GM21360 (cell line): Measurements from ENCODE around the gene PDE4B.
"Not testable (repeated sequence)": the region's sequence is repeated elsewhere in the genome, so short reads cannot be mapped to it uniquely, and the experiment has no call there.

Source experiments
- ATAC-seq: cut with Tn5 transposase; IDR thresholded peaks from one replicate; pipeline ENCODE4 v1.9.1; 2021; ENCODE audit warnings: mild to moderate bottlenecking, moderate library complexity; ENCODE audit not compliant: unreplicated experiment

Gene PDE4B

DNA sequence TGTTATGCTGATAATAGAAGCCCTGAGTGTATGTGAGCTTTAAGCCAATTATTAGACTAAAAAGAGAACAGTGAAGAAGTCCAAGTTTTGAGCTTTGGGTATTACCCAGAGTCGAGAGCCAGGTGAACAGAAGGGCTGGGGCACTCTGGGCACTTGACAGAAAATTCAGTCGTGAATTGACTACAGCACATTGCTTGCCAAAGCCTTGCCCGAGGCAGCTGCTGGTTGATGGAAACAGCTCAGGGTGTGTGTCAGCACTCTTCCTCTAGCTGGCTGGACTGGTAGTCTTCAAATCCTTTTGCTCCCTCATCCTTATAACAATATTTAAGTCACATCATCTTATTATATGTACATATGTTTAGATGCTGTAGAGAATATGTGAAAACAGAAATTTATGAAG is 21.3 kb downstream of the PDE4B start:
- ATAC-seq: no peak

DNA sequence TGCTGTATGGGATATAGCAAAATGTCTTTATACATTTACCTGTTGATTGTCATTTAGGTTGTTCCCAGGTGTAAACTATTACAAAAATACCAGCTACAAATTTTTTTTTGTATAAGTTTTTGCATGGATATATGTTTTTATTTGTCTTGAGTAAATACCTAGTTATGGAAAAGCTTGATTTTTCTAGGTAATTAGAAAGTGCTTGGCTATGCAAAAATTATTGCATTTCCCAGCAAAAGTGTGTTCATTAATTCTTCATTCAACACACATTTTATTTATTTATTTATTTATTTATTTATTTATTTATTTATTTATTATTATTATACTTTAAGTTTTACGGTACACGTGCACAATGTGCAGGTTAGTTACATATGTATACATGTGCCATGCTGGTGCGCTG is 22.1 kb downstream of the PDE4B start:
- ATAC-seq: no peak

DNA sequence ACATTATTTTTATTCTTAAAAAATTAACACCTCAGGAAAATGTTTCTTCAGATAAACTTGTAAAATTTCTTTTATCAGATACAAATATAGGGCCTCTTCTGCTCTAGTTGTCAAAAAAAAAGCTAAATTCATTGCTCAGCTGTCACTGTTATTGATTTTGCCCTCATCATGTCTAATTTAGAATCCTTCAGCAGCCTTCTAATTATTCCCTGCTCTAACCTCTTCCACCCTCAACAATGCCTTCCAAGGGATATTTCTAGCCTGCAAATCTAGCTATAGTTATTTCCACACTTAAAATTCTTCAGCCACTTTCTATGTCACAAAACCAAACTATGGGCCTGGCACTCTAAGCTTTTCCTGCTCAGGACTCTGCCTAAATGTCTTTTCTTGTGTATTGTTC is 25.2 kb downstream of the PDE4B start:
- ATAC-seq: no peak

DNA sequence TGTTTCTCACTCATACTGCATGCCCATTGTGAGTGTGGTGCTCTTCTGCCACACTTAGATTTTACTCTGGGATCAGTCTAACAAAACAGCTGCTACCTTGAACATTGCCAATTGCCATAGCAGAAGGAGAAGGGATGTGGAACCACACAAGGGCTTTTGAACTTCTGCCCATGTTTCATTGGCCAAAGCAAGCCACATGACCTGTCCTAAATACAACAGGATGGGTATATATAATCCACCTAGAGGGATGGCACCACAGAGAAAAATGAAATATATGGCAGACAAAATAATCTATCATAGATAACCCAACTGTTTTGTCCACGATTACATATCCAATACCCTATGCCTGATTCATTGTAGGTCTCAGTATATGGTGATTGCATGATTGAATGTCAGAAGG is 26.3 kb downstream of the PDE4B start:
- no peak for ATAC-seq

DNA sequence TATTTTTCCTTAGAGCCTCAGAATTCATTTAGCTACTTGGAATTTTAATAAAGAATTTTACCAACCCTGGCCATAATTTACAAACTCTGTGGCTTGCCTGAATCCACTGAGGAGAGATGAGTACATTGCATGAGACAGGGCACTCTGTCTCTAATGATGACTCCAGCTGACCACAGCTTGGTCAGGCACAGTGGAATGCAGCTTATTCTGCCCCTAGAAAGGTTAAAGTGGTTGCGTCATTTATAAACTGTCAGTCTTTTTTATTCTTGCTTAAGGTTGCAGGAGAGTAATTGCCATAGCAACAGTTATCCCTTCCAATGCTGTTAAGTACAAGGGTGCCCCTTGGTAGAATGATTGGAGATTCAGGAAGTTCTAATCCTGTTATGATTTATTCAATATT is 28.3 kb downstream of the PDE4B start:
- ATAC-seq: no peak

DNA sequence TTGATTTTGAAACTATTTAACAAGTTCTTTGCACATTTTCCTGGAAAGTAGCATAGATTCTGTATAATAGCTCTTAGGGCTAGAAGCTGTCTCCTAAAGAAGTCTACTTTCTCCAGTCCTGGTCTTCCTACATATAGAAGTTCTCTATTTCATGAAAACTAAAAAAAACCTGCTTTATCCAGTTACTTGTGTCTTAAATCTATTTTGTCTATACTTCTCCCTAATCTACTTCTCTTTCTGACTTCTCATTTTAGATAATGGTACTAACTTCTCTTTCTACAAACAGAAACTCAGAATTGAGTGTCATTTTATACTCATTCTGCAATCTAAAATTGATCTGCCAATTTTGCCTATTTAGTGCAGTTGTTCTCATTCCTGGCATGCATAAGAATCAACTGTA is 28.7 kb downstream of the PDE4B start:
- ATAC-seq: no peak

DNA sequence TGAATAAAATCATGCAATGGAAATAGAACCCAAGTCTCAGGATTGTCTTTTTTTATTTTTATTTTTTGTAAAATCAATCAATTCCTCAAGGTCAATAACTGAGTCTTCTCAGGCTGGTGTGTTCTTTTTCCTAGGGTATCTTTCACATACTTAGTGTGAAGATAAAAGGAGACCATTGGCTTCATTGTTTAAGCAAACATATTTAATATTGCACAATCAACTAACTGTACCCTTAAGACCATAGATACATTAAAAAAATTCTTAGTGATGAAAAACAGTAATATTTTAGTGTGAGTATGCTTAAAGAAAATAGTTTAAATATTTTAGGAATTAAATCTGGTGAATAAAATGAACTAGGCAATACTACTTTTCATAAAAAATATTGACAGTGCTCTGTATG is 31.4 kb downstream of the PDE4B start:
- ATAC-seq: no peak

DNA sequence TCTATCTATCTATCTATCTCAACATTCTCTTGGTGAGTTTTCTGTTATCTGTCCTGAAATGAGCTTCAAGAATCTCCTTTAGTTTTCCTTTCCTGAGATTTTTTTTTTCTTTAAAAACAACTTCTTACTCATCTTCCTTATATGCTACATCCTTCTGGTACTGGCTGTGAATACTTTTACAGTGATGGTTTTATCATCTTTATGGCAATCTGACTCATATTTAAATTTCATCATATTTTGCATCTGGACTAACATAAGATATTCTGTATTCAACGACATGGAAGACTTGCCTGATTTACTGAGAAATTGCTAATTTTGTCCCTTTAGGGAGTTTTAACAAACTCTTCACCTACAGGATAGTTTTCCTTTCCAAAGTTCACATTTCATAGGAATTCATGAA is 33.0 kb downstream of the PDE4B start:
- no peak for ATAC-seq

DNA sequence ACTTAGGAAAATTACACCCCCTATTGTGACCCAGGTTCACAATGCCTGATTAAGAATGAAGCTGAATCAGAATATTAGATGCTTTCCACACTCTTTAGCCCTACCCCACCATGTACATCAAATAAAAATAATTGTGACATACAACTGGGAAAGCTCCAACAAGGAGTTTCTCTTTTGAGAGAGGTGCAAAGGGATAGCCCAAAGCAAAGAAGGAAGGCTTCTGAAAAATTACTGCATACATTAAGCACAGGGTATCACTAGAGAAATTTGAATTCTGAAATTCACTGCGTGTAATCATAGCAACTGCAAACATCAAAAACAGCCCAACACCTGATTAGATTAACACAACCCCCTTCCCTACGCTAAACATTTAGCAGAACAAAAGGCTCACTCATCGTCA is 34.1 kb downstream of the PDE4B start:
- ATAC-seq: no peak

DNA sequence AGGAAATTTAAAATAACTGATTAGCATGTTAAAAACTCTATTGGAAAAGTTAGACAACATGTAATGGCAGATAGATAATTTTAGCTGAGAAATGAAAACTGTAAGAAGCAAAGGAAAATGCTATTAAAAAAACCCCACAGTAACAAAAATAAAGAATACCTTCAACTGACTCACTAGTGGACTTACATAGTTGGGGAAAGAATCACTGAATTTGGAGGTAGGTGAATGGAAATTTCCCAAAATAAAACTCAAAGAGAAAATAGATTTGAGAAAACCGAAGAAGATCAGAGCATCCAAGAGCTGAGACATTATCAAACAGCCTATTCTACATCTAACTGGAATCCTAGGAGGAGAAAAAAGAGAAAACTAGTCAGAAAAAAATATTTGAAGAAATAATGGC is 34.7 kb downstream of the PDE4B start:
- no peak for ATAC-seq

DNA sequence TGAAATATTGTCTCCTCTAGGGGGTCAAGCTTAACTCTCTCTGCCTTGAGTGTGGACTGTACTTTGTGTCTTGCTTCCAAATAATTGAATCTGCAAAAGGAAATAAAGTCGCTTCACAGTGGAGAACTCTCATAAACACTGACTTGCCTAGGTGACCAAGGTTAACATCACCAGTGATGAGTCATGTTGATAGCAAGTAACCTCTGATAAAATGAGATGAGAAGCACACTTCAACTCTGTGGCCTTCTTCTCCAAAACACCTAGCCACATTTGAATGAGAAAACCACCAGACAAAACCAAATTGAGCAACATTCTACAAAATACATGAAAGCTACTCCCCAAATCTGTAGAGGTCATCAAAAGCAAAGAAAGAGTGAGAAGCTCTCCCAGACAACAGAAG is 37.6 kb downstream of the PDE4B start:
- no peak for ATAC-seq

DNA sequence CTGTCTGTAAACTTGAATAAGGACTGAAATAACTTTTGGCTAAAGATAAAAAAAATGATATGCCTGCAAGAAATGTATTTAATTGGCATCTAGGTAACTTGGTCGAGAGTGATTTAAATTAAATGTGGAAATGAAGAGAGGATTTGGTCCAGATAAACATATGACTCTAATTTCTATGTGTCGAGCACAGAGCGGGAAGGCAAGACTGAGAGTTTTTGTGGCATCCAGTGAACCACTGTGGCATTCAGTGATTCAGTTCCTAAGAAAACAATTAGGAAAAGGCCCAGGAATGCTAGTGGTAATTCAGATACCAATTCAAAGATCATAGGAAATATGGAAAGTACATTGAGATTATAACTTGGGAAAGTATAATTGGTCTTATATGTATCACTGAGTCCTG is 39.6 kb downstream of the PDE4B start:
- ATAC-seq: no peak

DNA sequence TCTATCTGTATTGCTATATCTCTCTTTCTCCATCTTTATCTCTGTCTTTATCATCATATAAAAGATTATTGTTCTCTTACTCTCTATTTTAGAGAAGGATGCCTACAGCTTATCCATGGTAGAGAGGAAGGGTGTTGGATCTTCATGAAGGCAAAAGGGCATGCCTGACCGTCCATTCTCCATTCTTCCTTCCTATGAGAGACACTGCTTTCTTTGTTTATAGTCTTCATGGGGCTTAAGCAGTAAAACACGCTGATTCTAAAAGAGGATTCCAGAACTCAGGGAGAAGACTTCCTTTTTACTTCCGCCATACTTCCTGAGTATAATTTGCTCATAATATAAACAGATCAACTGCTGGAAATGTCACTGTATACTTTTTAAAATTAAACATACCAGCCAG is 44.0 kb downstream of the PDE4B start:
- no peak for ATAC-seq

DNA sequence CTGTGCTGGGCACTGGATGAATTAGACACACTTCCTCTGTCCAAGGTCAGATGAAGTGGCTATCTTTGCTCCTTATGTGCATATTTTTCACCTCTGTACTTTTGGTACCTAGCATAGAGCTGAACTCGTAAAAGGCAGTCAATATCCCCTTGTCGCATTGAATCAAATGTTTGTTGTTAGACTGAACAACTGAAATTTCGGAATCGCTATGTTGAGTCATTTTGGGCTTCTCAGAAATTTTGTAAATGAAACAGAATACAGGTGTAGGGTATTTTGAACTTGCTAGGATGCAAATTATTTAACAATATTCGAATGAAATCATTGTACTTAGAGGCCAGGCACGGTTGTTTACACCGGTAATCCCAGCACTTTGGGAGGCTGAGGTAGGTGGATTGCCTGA is 48.0 kb downstream of the PDE4B start:
- no peak for ATAC-seq

DNA sequence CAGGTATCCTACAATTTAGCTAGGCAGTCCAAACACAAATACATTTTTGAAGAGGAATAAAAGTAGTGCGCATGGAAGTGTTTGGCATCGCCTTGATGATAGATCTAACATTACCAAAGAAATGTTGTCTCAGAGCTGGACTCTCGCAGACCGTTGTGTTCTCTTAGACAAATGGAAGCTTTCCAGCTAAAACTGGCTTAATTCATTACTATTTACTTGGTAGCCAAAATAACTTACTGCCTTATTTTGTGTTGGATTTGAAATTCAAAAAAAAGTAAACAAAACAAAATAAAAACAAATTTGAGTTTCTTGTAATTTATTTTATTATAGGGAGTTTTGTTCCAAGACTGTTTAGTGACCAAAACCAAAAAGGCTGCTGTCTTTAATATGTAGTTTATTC is 51.6 kb downstream of the PDE4B start:
- no peak for ATAC-seq

DNA sequence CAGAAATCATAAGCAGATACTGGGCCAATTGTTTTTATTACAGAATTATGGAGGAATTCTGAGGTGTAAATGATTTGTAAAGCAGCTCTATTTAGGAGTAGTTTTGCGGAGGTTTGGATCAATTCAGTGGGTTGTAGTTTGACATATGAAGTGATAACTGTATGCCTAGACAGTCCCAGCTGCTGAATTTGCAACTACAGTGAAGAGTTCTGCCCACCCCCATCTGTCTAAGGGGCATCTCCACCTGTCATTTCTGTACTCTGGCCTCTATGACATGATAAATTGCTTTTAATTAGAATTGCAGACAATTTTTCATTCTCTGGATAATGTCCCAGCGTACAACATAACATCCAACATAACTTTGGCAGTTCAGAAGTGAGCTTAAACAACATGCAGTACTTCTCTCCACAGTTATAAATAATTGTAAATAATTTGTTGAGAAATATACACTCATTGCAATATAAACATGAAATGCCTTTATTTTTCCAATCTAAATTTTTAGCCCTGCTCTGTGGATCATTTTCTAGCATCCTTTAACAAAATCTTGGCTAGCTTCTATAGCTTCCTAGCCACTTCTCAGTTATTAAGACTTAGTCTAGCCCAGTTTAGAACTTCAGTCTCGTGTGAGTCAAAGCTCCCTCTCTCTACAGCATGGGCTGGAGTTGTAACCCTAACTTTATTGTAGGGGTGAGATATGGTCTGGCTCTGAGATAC is 52.3 kb downstream of the PDE4B start:
- no peak for ATAC-seq

DNA sequence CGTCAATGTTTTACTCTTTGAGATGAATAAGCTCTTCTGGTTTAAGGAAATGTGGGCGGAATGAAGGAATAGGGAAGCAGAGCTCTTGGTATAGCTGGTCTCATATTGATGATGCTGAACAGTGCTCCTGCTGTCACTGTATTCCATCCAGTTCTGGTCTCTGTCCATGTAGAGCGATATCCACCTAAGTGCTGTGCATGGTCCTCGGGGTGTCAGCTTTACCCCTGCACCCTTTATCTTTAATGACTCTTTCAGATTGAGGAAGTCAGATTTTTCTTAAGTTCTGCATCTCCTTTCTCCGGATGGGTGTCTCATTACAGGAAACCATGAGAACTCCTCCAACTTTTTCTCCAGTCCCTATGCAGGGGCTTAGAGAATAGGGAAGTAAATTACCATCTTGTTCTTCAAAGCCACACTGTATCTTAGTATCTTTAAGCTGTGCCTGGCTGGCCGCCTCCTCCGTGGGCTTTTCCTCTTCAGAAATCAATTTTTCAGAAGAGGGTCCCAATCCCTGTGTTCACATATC is 52.9 kb downstream of the PDE4B start:
- no peak for ATAC-seq

DNA sequence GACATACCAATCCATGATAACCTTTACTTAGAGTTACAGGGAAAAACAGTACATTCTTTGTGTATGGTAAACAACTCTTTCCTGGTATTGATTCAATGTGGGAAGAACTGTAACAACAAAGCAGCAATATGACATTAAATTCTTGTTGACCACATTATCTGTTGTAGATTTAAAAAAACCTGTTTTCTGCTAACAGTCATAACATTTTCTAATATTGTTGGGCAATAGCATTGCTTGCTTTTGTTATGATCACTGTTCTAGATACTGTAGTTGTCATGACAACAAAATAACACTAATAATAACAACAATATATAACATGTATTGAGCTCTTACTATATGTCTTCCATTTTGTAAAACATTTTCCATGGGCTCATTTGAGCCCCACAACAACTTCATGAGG is 54.2 kb downstream of the PDE4B start:
- no peak for ATAC-seq

DNA sequence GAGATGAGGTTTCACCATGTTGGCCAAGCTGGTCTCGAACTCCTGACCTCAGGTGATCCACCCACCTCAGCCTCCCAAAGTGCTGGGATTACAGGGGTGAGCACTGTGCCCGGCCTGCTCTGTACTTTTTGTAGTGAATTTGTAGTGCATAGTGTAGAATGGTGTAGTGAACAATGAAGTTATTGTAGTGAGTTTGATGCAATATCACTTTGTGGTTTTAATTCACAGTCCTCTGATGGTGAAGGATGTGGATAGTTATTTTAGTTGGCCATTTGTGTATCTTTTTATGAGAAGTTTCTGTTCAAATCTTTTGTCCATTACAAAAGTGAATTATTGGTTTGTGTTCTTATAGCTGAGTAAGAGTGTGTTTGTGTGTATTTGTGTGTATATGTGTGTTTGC is 57.6 kb downstream of the PDE4B start:
- ATAC-seq: no peak

DNA sequence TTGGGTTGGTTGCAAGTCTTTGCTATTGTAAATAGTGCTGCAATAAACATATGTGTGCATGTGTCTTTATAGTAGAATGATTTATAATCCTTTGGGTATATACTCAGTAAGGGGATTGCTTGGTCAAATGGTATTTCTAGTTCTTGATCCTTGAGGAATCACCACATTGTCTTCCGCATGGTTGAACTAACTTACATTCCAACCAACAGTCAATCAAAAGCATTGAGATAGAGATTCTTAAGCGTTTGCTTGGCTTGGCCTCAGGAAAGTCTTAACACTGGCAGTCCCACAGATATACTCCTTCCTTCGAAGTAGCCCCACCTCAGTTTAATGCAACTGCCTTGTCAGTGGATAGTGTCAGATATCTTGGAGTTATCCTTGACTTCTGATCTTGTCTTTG is 63.9 kb downstream of the PDE4B start:
- not testable (repeated sequence) for ATAC-seq

DNA sequence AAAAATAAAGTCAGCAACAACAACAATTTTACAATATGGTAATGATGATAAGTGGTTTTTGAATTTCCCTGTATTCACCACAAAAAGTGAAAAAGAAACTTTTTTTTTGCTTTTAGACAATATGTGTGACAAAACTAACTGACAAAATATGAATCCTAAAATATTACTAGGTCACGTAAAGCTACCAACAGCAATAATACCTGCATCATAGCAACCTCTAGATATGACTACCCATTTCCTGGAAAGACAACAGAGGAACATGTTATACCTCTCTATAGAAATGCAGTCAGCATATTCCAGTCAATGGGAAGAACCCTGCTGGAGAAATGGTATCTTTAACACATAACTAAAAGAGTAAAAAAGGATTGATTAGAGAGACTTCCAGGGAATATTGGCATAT is 73.7 kb downstream of the PDE4B start:
- no peak for ATAC-seq

DNA sequence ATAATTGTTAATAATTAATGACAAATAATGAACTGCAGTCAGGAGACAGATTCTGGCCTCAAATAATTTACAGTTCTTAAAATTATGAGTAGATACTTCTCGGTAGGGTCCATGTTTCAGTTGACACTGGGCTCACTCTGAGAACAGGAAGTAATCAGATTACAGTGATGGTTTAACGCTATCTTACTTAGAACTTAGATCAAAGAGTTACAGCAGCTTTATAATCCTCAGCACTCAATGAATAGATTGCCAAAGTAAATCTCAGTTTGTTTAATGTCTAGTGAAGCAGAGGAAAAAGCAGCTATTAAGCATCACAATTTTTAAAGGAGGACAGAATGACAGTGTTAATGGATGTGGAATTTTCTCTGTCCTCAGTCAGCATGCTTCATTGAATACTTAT is 79.6 kb downstream of the PDE4B start:
- ATAC-seq: no peak

DNA sequence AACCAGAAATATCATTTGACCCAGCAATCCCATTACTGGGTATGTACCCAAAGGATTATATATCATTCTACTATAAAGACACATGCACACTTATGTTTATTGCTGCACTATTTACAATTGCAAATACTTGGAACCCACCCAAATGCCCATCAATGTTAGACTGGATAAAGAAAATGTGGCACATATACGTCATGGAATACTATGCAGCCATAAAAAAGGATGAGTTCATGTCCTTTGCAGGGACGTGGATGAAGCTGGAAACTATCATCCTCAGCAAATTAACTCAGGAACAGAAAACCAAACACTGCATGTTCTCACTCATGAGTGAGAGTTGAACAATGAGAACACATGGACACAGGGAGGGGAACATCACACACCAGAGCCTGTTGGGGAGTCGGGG is 85.6 kb downstream of the PDE4B start:
- not testable (repeated sequence) for ATAC-seq
